HFF-Myc (cell line): ENCODE data around the gene TADA2B.

Experiments used
- DNase-seq: peaks from one replicate; pipeline ENCODE4 v3.0.0-alpha.2; 2011; ENCODE audit warnings: low read depth; ENCODE audit errors: extremely low read depth
- H3K4me3 ChIP-seq: replicated peaks from 2 replicates; pipeline ENCODE4 v1.5.1; 2011; ENCODE audit warnings: low read depth, mild to moderate bottlenecking, control low read depth, low read length
- CTCF ChIP-seq: IDR thresholded peaks from 2 replicates; pipeline ENCODE4 v1.5.1; 2012; ENCODE audit warnings: mild to moderate bottlenecking, low read depth, low read length, control low read depth; ENCODE audit errors: missing control alignments

Gene TADA2B

GRCh38 chr4:7009564-7009963, 33.6 kb upstream of the TADA2B start:
- TF ChIP-seq CTCF, result no peak
- H3K4me3 ChIP-seq, result no peak overlapping the region
- DNase-seq, result no peak

GRCh38 chr4:7013175-7013574, 30.0 kb upstream of the TADA2B start:
- DNase-seq, result no peak
- no peak overlapping the region for H3K4me3 ChIP-seq
- TF ChIP-seq CTCF, result no peak

- no peak overlapping the region for H3K4me3 ChIP-seq
- no peak for DNase-seq
- no peak for TF ChIP-seq CTCF
Observed at GRCh38 chr4:7014815-7015214, 28.4 kb upstream of the TADA2B start.

GRCh38 chr4:7015383-7016035, 27.7 kb upstream of the TADA2B start:
- no peak for DNase-seq
- no peak overlapping the region for H3K4me3 ChIP-seq
- TF ChIP-seq CTCF, result no peak

- DNase-seq, result no peak
- no peak for TF ChIP-seq CTCF
Observed at GRCh38 chr4:7016086-7016485, 27.1 kb upstream of the TADA2B start.

GRCh38 chr4:7016512-7016911, 26.7 kb upstream of the TADA2B start:
- TF ChIP-seq CTCF, result no peak
- no peak for DNase-seq
- H3K4me3 ChIP-seq, result no peak overlapping the region

More at GRCh38 chr4:7016086-7016485, 27.1 kb upstream of the TADA2B start:
- no peak overlapping the region for H3K4me3 ChIP-seq
